Measurements from ENCODE around the gene ATP4B. TPM values are rescaled to one million over a fixed set of nuclear protein-coding genes. Genes with fewer than 3 reads are reported as not detected.

ATP4B gene
- total RNA-seq, 1 donor, result not detected

DNA sequence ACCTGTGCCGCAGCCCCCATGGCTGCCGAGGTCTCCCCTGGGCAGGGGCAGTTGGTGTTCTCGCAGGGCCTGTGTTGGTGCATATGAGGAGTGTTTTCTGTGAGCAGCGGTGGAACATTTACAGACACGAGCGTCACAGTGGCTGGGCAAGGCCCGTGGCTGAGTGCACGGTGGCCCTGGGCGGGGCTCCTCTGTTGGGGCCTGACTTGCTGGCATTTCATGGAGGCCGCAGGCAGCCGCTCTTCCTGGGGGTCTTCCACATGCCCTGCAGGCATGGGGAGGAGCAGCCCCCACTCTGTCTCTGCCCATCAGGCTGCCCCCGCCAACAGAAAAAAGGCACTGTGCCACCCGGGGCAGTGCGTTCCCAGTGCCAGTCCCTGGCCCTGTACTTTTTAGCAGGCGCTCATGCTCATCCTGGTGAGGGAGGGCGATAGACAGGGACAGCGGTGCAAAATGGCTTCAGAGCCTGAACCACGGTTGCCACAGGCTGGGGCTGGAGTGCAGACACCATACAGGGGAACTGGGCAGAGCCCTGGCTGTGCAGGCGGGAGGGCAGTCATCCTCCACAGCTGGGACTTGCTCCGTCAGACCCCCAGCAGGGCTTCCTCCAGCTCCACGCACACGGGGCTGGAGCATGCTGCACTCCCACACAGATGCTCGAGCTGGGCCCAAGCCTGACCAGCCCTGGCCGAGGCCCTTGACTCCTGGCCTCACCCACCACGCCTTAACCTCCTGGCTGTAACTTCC, 49.9 kb downstream of the ATP4B start:
- no peak for TF ChIP-seq CTCF (IDR thresholded peaks at IDR 0.05; ENCODE audit: insufficient read depth, low read depth, low read length)
- H3K4me3 ChIP-seq (ENCODE audit: low read depth, low read length), result no peak overlapping the region
- no peak for DNase-seq (ENCODE audit: low read depth)

DNA sequence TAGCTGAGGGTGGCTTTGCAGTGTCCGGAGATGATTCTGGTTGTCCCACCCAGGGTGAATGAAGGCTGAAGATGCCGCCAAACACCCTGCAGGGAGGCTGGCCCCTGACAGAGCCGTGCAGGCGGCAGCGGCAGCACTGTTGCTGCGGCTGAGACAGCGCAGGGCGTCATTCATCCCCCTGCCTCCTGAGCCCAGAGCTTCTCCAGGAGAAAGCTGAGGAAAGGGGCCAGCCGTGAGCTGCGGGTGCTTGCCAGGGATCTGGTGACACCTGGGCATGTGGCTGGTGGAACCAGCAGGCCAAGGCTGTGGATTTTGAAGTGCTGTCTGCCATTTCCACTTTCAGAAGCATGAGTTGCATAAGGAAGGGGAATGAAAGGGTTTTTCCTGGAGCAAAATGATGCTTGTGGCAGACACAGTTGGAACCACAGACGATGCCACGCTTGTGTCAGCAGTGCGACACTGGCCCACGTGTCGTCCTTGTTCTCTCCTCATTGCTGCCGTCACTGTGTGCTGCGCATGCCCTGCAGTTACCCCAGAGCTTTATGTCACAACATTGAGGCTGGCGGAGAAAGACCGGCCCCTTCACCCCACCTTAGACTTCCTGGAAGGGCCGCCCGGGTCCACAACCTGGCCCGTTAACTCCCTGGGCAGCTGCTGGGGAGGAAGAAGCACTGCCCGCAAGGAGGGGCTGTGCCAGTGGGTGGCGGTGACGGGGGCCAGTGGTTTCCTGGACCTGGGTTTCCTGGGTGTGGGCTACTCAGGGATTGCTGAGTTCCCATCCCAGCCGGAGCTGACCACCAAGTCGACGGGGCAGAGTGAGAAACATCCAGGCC, 50.7 kb downstream of the ATP4B start:
- no peak for TF ChIP-seq CTCF (IDR thresholded peaks at IDR 0.05; ENCODE audit: insufficient read depth, low read depth, low read length)
- no peak for DNase-seq (ENCODE audit: low read depth)
- no peak overlapping the region for H3K4me3 ChIP-seq (ENCODE audit: low read depth, low read length)

DNA sequence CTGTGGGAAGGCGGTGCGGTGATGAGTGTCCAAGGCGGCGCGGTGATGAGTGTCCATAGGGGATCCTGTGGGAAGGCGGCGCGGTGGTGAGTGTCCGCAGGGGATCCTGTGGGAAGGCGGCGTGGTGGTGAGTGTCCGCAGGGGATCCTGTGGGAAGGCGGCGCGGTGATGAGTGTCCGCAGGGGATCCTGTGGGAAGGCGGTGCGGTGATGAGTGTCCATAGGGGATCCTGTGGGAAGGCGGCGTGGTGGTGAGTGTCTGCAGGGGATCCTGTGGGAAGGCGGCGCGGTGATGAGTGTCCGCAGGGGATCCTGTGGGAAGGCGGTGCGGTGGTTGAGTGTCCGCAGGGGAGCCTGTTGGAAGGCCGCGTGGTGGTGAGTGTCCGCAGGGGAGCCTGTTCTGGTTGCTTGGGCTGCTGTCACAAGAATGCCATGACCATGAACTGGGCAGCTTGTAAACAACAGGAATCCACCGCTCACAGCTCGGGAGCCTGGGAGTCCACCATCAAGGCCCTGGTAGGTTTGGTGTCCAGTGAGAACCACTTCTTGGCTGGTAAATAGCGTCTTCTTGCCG, 52.0 kb downstream of the ATP4B start:
- H3K4me3 ChIP-seq (ENCODE audit: low read depth, low read length), result no peak overlapping the region
- DNase-seq (ENCODE audit: low read depth), result no peak
- no peak for TF ChIP-seq CTCF (IDR thresholded peaks at IDR 0.05; ENCODE audit: insufficient read depth, low read depth, low read length)

DNA sequence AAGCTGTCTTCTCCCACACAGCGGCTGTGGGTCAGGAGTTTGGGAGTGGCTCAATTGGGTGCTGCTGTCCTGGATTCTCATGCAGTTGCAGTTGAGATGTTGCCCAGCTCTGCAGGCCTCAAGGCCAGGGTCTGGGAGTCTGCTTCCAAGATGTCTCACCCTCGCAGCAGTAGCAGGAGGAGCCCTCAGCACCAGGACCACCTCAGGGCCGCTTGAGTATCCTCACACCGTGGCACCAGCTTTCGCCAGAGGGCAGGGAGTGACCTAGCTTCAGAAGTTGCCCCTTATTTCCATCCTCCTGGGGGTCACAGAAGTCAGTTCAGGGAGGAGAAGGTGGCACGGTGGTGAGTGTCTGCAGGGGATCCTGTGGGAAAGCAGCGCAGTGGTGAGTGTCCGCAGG, 52.5 kb downstream of the ATP4B start:
- no peak for TF ChIP-seq CTCF (IDR thresholded peaks at IDR 0.05; ENCODE audit: insufficient read depth, low read depth, low read length)
- DNase-seq (ENCODE audit: low read depth), result no peak
- H3K4me3 ChIP-seq (ENCODE audit: low read depth, low read length), result no peak overlapping the region

- H3K4me3 ChIP-seq (ENCODE audit: low read depth, low read length), result no peak overlapping the region
- TF ChIP-seq CTCF (IDR thresholded peaks at IDR 0.05; ENCODE audit: insufficient read depth, low read depth, low read length), result no peak
- no peak for DNase-seq (ENCODE audit: low read depth)
These were observed 53.8 kb downstream of the ATP4B start for GRCh38 chr13:113604186-113604585.

- no peak for DNase-seq (ENCODE audit: low read depth)
- H3K4me3 ChIP-seq (ENCODE audit: low read depth, low read length), result no peak overlapping the region
- TF ChIP-seq CTCF (IDR thresholded peaks at IDR 0.05; ENCODE audit: insufficient read depth, low read depth, low read length), result no peak
These were observed 54.8 kb downstream of the ATP4B start for GRCh38 chr13:113603116-113603710.

Data from fibroblast of villous mesenchyme (primary cell).